MM.1S (cell line): Measurements from ENCODE around the gene CALHM2.

Source experiments
- DNase-seq: peaks from one replicate; pipeline ENCODE4 v3.0.0-alpha.2; 2015
- H2AFZ ChIP-seq: fragments of 300-600 bp; sonication (generic); 2 replicates; pipeline ENCODE4 v1.6.0; 2016; ENCODE audit warnings: antibody characterized with exemption, low read length
- H3F3A ChIP-seq: fragments of 300-600 bp; sonication (generic); 2 replicates; pipeline ENCODE4 v1.6.1; 2016; ENCODE audit warnings: mild to moderate bottlenecking, antibody characterized with exemption, low read length, moderate library complexity, mixed read lengths; ENCODE audit not compliant: insufficient read depth
- H3K27ac ChIP-seq: fragments of 300-600 bp; sonication (generic); 2 replicates; pipeline ENCODE4 v1.5.1; 2016; ENCODE audit warnings: mild to moderate bottlenecking, low read length
- H3K27me3 ChIP-seq: fragments of 300-600 bp; sonication (generic); replicated peaks from 2 replicates; pipeline ENCODE4 v1.6.0; 2016; ENCODE audit warnings: low read length; ENCODE audit not compliant: insufficient read depth
- H3K36me3 ChIP-seq: fragments of 300-600 bp; sonication (generic); replicated peaks from 2 replicates; pipeline ENCODE4 v1.6.1; 2016; ENCODE audit warnings: mild to moderate bottlenecking, low read length, mixed read lengths; ENCODE audit not compliant: insufficient read depth
- H3K4me1 ChIP-seq: fragments of 300-600 bp; sonication (generic); 2 replicates; pipeline ENCODE4 v1.6.1; 2016; ENCODE audit warnings: low read length, mixed read lengths
- H3K4me2 ChIP-seq: fragments of 300-600 bp; sonication (generic); 2 replicates; pipeline ENCODE4 v1.6.0; 2016; ENCODE audit warnings: low read depth, low read length
- H3K4me3 ChIP-seq: fragments of 300-600 bp; sonication (generic); 2 replicates; pipeline ENCODE4 v1.5.1; 2016; ENCODE audit warnings: low read length, mixed read lengths
- H3K79me2 ChIP-seq: fragments of 300-600 bp; sonication (generic); 2 replicates; pipeline ENCODE4 v1.6.1; 2016; ENCODE audit warnings: mixed run types, low read length, mixed read lengths
- H3K9ac ChIP-seq: fragments of 300-600 bp; sonication (generic); 2 replicates; pipeline ENCODE4 v1.6.1; 2016; ENCODE audit warnings: low read length, mixed read lengths
- H3K9me2 ChIP-seq: fragments of 300-600 bp; sonication (generic); replicated peaks from 2 replicates; pipeline ENCODE4 v1.6.1; 2016; ENCODE audit warnings: mild to moderate bottlenecking, low read length, mixed read lengths; ENCODE audit not compliant: insufficient read depth
- H3K9me3 ChIP-seq: fragments of 300-600 bp; sonication (generic); replicated peaks from 2 replicates; pipeline ENCODE4 v1.6.1; 2016; ENCODE audit warnings: mild to moderate bottlenecking, low read length, mixed read lengths; ENCODE audit not compliant: insufficient read depth
- H4K20me1 ChIP-seq: fragments of 300-600 bp; sonication (generic); 2 replicates; pipeline ENCODE4 v1.6.1; 2016; ENCODE audit warnings: mild to moderate bottlenecking, low read length, moderate library complexity, mixed read lengths; ENCODE audit not compliant: insufficient read depth
- EZH2 ChIP-seq: fragments of 300-600 bp; sonication (generic); optimal IDR thresholded peaks from 2 replicates; pipeline ENCODE3; 2017; ENCODE audit warnings: low read depth, mild to moderate bottlenecking, antibody characterized with exemption, low read length, mixed read lengths
- EZH2phosphoT487 ChIP-seq: fragments of 300-600 bp; sonication (generic); IDR thresholded peaks from 2 replicates; pipeline ENCODE4 v1.6.1; 2018; ENCODE audit warnings: antibody characterized with exemption, low read length
- TF ChIP-seq, protein P1 (sequence below): fragments of 300-600 bp; sonication (generic); IDR thresholded peaks from 2 replicates; pipeline ENCODE4 v1.5.1; 2016; ENCODE audit warnings: antibody characterized with exemption, low read length, mixed read lengths

The CALHM2 gene

GRCh38 chr10:103457896-103458583, 5.9 kb upstream of the CALHM2 start:
- no peak for DNase-seq
- Histone ChIP-seq H3K9me2 (no peaks in the 10 kb centered on the region), H3K4me2 (peak overlapping the region; percentile 62; the same call in 1 of the 2 replicates), H3K4me3 (0 out of 2 replicates have a peak overlapping the region, but pooled peaks have one; percentile 28), H3K79me2 (peaks cover 7% of the 10 kb centered on the region; the same call in 1 of the 2 replicates), H3K4me1 (peaks cover 18% of the 10 kb centered on the region), H3K27me3 (no peaks in the 10 kb centered on the region), H3K9me3 (no peaks in the 10 kb centered on the region), H2AFZ (peak overlapping the region; percentile 85), H3K27ac (no peak overlapping the region), H3K36me3 (no peaks in the 10 kb centered on the region), H3K9ac (0 out of 2 replicates have a peak overlapping the region, but pooled peaks have one; percentile 28), H3F3A (no peaks in the 10 kb centered on the region), H4K20me1 (no peaks in the 10 kb centered on the region)
- no peak for TF ChIP-seq EZH2phosphoT487
- TF ChIP-seq, protein P1, sequence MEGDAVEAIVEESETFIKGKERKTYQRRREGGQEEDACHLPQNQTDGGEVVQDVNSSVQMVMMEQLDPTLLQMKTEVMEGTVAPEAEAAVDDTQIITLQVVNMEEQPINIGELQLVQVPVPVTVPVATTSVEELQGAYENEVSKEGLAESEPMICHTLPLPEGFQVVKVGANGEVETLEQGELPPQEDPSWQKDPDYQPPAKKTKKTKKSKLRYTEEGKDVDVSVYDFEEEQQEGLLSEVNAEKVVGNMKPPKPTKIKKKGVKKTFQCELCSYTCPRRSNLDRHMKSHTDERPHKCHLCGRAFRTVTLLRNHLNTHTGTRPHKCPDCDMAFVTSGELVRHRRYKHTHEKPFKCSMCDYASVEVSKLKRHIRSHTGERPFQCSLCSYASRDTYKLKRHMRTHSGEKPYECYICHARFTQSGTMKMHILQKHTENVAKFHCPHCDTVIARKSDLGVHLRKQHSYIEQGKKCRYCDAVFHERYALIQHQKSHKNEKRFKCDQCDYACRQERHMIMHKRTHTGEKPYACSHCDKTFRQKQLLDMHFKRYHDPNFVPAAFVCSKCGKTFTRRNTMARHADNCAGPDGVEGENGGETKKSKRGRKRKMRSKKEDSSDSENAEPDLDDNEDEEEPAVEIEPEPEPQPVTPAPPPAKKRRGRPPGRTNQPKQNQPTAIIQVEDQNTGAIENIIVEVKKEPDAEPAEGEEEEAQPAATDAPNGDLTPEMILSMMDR, result no peak
- TF ChIP-seq EZH2, result no peak

DNA sequence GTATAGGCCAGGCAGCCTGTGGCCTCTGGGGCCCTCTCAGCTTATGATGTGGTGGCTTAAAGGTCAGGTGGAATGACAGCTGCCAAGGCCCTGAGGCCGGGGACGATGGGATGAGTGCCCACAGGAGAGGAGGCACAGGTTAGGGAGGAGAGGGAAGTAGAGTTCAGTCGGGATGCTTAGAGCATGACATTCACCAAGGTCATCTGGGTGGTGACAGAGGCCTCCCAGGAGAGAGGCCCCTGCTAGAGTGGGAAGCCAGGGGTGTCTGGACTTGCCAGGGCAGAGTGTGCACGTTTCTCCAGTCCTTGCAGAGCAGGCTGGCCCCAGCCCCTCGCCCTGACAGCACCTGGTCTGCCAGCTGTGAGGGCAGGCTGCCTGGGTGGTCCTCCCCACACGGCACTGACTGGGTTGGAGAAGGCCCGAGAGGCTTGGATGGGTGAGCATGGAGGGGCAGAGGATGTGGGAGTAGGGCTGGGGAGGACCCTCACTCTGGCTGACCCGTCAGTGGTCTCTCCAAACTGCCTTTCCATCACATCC, 5.1 kb upstream of the CALHM2 start:
- no peak overlapping the region for H2AFZ ChIP-seq
- H3K9me2 ChIP-seq, result no peaks in the 10 kb centered on the region
- peak overlapping the region; percentile 3; the same call in 1 of the 2 replicates for H3K4me2 ChIP-seq
- no peak overlapping the region for H3K9ac ChIP-seq
- H3K36me3 ChIP-seq, result no peaks in the 10 kb centered on the region
- H3K27ac ChIP-seq, result no peak overlapping the region
- peaks cover 7% of the 10 kb centered on the region; the same call in 1 of the 2 replicates for H3K79me2 ChIP-seq
- no peaks in the 10 kb centered on the region for H3K27me3 ChIP-seq
- DNase-seq, result no peak
- no peaks in the 10 kb centered on the region for H4K20me1 ChIP-seq
- no peaks in the 10 kb centered on the region for H3F3A ChIP-seq
- TF ChIP-seq EZH2 (no peak), EZH2phosphoT487 (no peak)
- TF ChIP-seq, protein P1, result no peak
- H3K4me3 ChIP-seq, result no peak overlapping the region
- H3K4me1 ChIP-seq, result peaks cover 18% of the 10 kb centered on the region
- no peaks in the 10 kb centered on the region for H3K9me3 ChIP-seq

- no peak for TF ChIP-seq EZH2
- TF ChIP-seq, protein P1, result no peak
- H2AFZ ChIP-seq, result no peak overlapping the region
- H4K20me1 ChIP-seq, result no peaks in the 10 kb centered on the region
- no peak for DNase-seq
- H3K9me2 ChIP-seq, result no peaks in the 10 kb centered on the region
- H3K9ac ChIP-seq, result no peak overlapping the region
- no peak overlapping the region for H3K4me2 ChIP-seq
- H3K9me3 ChIP-seq, result no peaks in the 10 kb centered on the region
- no peaks in the 10 kb centered on the region for H3K36me3 ChIP-seq
- H3K79me2 ChIP-seq, result peaks cover 12% of the 10 kb centered on the region; the same call in 1 of the 2 replicates
- H3K27ac ChIP-seq, result no peak overlapping the region
- peaks cover 18% of the 10 kb centered on the region for H3K4me1 ChIP-seq
- peaks cover 2% of the 10 kb centered on the region; the same call in 1 of the 2 replicates for H3F3A ChIP-seq
- no peaks in the 10 kb centered on the region for H3K27me3 ChIP-seq
- no peak overlapping the region for H3K4me3 ChIP-seq
Observed at GRCh38 chr10:103456074-103456660, 4.0 kb upstream of the CALHM2 start.
